ENCODE results near the gene PAX2. TPM values are rescaled to one million over a fixed set of nuclear protein-coding genes. Genes with fewer than 3 reads are reported as not detected.

PAX2 gene
- total RNA-seq, 1 experiment from 2014 or later, result not detected

DNA sequence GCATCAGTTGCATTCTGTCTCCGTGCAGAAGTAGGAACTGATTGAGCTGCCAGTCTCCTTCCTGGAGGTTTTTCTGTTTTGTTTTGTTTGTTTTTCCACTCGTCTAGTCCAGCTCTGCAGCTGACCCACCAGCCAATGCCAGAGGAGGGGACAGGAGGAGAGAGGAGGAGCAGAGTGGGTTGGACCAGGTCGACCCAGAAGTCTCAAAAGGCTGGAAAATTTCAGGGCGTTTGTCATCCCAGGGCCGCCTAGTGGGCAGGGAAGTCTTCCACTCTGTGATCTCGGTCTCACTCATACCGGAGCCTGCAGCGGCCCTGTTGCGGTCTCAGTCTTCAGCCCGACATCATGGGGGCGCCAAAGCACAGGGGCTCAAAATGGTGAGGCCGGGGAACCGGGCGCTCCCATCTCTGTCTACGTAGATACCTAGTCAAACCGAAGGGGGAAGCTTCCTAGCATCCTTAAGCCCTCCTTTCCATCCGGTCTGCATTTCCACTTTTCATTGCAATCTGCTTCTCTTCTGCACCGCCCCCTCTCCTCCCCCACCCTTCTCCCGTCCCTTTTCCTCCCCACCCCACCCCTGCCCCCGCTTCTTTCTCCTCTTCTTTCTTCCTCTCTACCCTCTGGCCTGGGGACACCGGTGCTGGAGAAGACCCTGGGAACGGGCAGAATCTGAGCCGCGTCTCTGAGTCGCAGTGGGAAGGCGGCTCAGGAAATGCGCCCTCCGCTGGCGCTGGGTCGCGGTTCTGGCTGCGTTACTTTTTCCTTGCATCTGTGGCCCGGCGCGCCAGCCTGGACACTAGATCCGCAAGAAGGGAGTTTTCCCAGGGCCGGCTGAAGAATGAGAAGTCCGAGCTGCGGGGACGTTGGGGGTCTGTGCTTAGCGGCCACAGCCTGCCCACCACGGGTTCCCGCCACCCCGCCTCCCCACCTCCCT, 16.2 kb upstream of the PAX2 start:
- intact Hi-C loops (cut with micrococcal nuclease; ENCODE audit: unreplicated experiment), result no loop called here
- no peaks in the 10 kb centered on the region for H3K36me3 ChIP-seq (ENCODE audit: insufficient read depth, low read length, poor library complexity, severe bottlenecking)
- ChIA-PET POLR2A (ENCODE audit: low non-redundant PET) (interaction anchor here (0.6 kb wide), 1 partner anchor 1320 kb away, joined by 4 read pairs; no protein-coding TSS in a partner anchor), CTCF (interaction anchor here (0.7 to 1.0 kb wide), 2 partner anchors 64 to 140 kb away, joined by 6 to 7 read pairs; no protein-coding TSS in a partner anchor)
- peak; percentile 50 for DNase-seq (ENCODE audit: low spot score)
- peak overlapping the region; percentile 22 for H3K4me3 ChIP-seq (ENCODE audit: low read depth, low read length, poor library complexity, severe bottlenecking)
- peaks cover 97% of the 10 kb centered on the region for H3K27me3 ChIP-seq (replicated peaks; ENCODE audit: insufficient read depth, low read depth, low read length, poor library complexity)
- H3K27ac ChIP-seq (ENCODE audit: low read depth, low read length, poor library complexity, severe bottlenecking), result no peak overlapping the region
- TF ChIP-seq, protein P1, sequence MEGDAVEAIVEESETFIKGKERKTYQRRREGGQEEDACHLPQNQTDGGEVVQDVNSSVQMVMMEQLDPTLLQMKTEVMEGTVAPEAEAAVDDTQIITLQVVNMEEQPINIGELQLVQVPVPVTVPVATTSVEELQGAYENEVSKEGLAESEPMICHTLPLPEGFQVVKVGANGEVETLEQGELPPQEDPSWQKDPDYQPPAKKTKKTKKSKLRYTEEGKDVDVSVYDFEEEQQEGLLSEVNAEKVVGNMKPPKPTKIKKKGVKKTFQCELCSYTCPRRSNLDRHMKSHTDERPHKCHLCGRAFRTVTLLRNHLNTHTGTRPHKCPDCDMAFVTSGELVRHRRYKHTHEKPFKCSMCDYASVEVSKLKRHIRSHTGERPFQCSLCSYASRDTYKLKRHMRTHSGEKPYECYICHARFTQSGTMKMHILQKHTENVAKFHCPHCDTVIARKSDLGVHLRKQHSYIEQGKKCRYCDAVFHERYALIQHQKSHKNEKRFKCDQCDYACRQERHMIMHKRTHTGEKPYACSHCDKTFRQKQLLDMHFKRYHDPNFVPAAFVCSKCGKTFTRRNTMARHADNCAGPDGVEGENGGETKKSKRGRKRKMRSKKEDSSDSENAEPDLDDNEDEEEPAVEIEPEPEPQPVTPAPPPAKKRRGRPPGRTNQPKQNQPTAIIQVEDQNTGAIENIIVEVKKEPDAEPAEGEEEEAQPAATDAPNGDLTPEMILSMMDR (conservative IDR thresholded peaks at IDR 0.05; ENCODE audit: low read depth, low read length), result peak; percentile 62
- TF ChIP-seq EZH2 (IDR thresholded peaks at IDR 0.05; ENCODE audit: borderline replicate concordance, low read depth, low read length, poor library complexity, severe bottlenecking), result no peak
- H3K4me1 ChIP-seq (ENCODE audit: insufficient read depth, low read length, poor library complexity, severe bottlenecking), result peaks cover 19% of the 10 kb centered on the region
- no peaks in the 10 kb centered on the region for H3K9me3 ChIP-seq (ENCODE audit: low read depth, low read length, poor library complexity, severe bottlenecking)
- no TSS peak for BruUV-seq (replicated peaks)

DNA sequence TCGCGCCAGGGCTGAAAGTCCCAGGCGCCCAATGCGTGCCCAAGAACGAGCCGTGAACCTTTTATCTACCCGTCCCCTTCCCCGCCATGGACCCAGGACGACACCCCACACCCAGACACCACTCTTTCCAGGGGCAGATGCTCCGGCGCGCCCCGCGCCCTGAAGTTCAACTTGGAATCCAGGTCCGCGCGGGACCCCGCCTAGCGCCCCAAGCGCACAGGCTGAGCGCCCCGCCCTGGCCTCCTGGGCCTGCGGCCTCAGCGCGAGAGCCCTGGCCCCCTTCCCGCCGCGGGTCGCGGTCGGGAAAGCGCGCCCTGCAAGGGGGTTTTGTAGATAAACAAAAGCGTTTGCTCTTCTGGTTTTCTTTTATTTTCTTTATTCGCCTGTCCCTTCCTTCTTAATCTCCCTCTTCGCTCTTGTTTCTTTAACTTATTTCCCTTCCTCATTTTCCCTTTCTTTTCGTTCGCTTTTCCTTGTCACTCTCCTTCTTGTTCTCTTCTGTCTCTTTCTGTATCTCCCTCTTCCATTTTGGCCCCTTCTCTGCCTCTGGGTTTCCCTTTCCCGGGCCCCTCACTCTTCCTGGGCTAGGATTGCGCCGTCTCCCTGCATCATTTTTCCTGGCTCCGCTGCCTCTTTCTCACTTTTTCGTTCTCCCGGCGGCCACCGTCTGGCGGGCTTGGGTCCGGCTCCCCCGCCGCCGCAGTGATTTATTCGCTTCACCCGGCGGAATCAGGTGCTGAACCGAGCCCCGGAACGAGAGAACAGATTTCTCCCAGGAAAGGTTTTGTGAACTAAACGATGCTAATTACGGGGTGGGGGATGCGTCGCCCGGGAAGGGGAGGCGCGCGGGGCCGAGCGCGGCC, 15.3 kb upstream of the PAX2 start:
- intact Hi-C loops (cut with micrococcal nuclease; ENCODE audit: unreplicated experiment), result no loop called here
- POLR2A ChIA-PET (ENCODE audit: low non-redundant PET), result no interaction called here
- peaks cover 97% of the 10 kb centered on the region for H3K27me3 ChIP-seq (replicated peaks; ENCODE audit: insufficient read depth, low read depth, low read length, poor library complexity)

More for the DNA sequence above, 15.3 kb upstream of the PAX2 start:
- H3K4me1 ChIP-seq (ENCODE audit: insufficient read depth, low read length, poor library complexity, severe bottlenecking), result peaks cover 19% of the 10 kb centered on the region
- H3K27ac ChIP-seq (ENCODE audit: low read depth, low read length, poor library complexity, severe bottlenecking), result no peak overlapping the region
- BruUV-seq (replicated peaks), result no TSS peak
- CTCF ChIA-PET, result no interaction called here
- H3K4me3 ChIP-seq (ENCODE audit: low read depth, low read length, poor library complexity, severe bottlenecking), result peak overlapping the region; percentile 22
- H3K9me3 ChIP-seq (ENCODE audit: low read depth, low read length, poor library complexity, severe bottlenecking), result no peaks in the 10 kb centered on the region
- TF ChIP-seq EZH2 (IDR thresholded peaks at IDR 0.05; ENCODE audit: borderline replicate concordance, low read depth, low read length, poor library complexity, severe bottlenecking), result peak; percentile 97
- TF ChIP-seq, protein P1 (conservative IDR thresholded peaks at IDR 0.05; ENCODE audit: low read depth, low read length), result no peak
- H3K36me3 ChIP-seq (ENCODE audit: insufficient read depth, low read length, poor library complexity, severe bottlenecking), result no peaks in the 10 kb centered on the region
- no peak for DNase-seq (ENCODE audit: low spot score)
